Hippocampal formation (tissue), 2 donors: ENCODE results near the gene TSEN2.

ENCODE experiments used
- DNase-seq, 2 donors: peaks; one replicate each; lab custom pipeline; 2025; lab: John Stamatoyannopoulos, UW

Gene TSEN2

GRCh38 chr3:12553921-12554391 is 69.7 kb downstream of the TSEN2 start:
- DNase-seq = no peak

GRCh38 chr3:12556314-12556689 is 72.0 kb downstream of the TSEN2 start:
- no peak for DNase-seq

GRCh38 chr3:12556690-12557472 is 72.6 kb downstream of the TSEN2 start, which contains the start of gene MKRN2:
Gene MKRN2, plus strand, starts transcription at chr3:12557087. Its CDS starts 64 bp downstream, at chr3:12557151.
- peak; percentile 74 to 86 for DNase-seq

GRCh38 chr3:12557473-12558100 is 73.3 kb downstream of the TSEN2 start:
- DNase-seq = no peak

- no peak for DNase-seq
Observed at GRCh38 chr3:12558706-12559105, 74.4 kb downstream of the TSEN2 start.

GRCh38 chr3:12559520-12559919 is 75.2 kb downstream of the TSEN2 start:
- DNase-seq = no peak

DNA sequence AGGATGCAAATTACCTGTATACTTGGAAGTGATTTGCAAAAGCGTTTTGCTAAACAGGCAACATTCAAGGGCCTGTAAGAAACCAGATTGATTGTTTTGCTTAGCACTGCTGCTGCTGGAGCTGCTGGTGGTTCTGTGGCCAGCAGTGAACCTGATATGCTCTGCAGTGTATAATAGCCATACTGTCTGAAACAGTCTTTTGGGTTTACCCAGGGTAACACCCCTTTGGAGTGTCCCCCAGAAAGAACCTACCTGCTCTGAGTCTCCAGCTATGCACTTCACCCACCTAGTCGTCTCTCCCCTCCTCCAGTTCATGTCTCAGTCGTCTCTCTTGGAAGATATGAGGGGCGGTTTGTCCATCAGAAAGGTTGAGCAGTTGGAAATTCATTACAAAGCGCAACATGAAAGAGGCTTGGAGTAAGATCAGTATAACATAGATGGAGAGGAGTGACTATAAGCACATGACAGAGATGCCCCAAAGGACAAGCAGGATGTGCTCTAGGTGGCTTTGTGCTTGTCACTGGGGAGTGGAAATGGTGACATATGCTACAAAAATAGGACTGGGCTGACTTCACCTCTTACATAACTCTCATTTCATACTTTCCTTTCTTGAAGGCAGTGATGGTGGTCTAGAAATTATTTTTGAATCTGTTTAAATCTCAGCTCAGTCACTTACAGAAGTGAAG is 76.4 kb downstream of the TSEN2 start:
- no peak for DNase-seq

DNA sequence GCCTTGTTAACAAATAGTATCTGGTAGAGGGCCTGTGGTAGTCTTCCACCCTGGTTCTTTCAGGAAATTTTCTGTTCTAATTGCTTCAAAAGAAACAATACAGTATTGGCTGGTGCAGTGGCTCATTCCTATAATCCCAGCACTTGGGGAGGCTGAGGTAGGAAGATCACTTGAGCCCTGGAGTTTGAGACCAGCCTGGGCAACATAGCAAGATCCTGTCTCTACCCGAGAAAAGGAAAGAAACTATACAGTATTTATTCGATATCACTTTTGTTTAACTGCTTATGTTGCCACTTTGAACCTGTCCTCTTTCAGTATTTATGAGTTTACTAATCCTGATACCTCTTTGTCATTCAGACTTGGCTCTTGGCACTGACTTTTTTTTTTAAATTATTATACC is 77.1 kb downstream of the TSEN2 start:
- DNase-seq = no peak

GRCh38 chr3:12562451-12562850 is 78.2 kb downstream of the TSEN2 start:
- DNase-seq = no peak

- no peak for DNase-seq
Observed at GRCh38 chr3:12566976-12567375, 82.7 kb downstream of the TSEN2 start.

- DNase-seq = no peak
Observed at GRCh38 chr3:12568747-12569146, 84.5 kb downstream of the TSEN2 start.

- no peak for DNase-seq
Observed at GRCh38 chr3:12569836-12570235, 85.6 kb downstream of the TSEN2 start.

DNA sequence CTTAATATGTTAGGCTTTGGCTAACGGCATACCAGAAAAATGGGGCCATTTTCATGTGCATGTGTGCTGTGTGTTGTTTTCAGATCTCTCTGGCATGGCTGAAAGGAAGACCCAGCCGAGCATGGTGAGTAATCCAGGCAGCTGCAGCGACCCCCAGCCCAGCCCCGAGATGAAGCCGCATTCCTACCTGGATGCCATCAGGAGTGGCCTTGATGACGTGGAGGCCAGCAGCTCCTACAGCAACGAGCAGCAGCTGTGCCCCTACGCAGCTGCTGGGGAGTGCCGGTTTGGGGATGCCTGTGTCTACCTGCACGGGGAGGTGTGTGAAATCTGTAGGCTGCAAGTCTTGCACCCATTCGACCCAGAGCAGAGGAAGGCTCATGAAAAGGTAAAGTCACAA is 87.7 kb downstream of the TSEN2 start:
- no peak for DNase-seq

DNA sequence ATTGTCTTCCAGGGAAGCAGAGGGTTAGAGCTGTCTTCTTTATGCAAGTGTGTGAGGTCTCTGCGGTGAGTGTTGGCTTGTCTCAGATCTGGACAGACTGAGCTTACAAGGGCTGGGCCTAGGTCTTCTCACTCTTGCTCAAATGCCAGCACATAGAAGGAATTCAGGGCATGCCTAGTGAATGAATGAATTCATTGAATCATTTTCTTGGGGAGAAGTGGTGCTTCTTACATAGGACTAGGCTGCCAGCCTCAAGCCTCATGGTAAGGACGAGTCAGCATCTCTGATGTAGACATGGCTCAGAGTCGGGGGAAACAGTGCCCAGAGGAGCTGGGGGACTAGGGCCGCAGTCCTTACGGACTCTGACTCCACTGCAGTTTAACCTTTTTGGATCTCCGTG is 89.9 kb downstream of the TSEN2 start:
- no peak for DNase-seq

GRCh38 chr3:12574661-12575060 is 90.4 kb downstream of the TSEN2 start:
- no peak for DNase-seq

DNA sequence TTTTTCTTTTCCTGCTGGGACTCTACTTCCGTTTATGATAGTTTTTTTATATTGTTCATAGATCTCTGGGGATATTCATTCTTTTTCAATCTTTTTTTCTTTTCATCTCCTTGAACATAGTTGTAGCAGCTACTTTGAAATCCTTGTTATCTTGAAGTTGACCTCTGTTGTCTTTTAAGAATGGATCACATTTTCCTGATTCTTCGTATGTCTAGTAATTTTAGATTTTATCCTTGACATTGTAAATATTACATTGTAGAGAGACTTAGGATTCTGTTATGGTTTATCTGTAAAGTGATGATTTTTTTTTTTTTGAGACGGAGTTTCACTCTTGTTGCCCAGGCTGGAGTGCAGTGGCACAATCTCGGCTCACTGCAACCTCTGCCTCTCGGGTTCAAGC is 93.1 kb downstream of the TSEN2 start:
- no peak for DNase-seq

GRCh38 chr3:12578742-12579141 is 94.5 kb downstream of the TSEN2 start:
- DNase-seq = no peak

GRCh38 chr3:12579456-12579855 is 95.2 kb downstream of the TSEN2 start:
- DNase-seq = no peak

- DNase-seq = no peak
Observed at GRCh38 chr3:12579905-12580304, 95.6 kb downstream of the TSEN2 start.

- DNase-seq = no peak
Observed at GRCh38 chr3:12582730-12583129, 98.5 kb downstream of the TSEN2 start.
